ENCODE results near the gene ZNF367.

DNA sequence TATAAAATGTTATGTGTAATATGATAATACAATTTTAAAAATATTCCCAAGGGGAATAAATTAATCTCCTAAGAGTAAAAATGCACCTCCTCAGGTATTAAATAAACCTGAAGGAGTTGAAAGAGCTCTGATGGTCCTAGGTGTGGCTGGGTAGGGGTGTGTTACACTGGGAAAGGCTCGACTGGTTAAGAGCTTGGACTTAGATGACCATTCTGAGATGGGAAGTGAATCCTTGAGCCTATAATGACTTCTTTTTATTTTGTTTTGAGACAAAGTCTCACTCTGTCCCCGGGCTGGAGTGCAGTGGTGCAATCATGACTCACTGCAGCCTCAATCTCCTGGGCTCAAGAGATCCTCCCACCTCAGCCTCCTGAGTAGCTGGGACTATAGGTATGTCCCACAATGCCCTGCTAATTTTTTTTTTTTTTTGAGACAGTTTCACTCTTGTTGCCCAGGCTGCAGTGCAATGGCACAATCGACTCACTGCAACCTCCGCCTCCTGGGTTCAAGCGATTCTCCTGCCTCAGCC lies 22.6 kb upstream of the ZNF367 start:
- TF ChIP-seq CTCF (IDR thresholded peaks at IDR 0.05): no peak
- TF ChIP-seq EP300 (IDR thresholded peaks at IDR 0.05): no peak
